Measurements from ENCODE around the gene LMO1.

- TF ChIP-seq CTCF (conservative IDR thresholded peaks at IDR 0.05) (no peak; the same call in 1 of the 2 replicates), ZFX (IDR thresholded peaks at IDR 0.05) (no peak)
These were observed 46.2 kb upstream of the LMO1 start for GRCh38 chr11:8309862-8310261.

Measured in C4-2B (cell line).